ENCODE measurements around the gene RALGPS1.

RALGPS1 gene

GRCh38 chr9:127258606-127259471 lies 344.3 kb downstream of the RALGPS1 start:
- DNase-seq (ENCODE audit: low spot score): no peak
- TF ChIP-seq, protein P1, sequence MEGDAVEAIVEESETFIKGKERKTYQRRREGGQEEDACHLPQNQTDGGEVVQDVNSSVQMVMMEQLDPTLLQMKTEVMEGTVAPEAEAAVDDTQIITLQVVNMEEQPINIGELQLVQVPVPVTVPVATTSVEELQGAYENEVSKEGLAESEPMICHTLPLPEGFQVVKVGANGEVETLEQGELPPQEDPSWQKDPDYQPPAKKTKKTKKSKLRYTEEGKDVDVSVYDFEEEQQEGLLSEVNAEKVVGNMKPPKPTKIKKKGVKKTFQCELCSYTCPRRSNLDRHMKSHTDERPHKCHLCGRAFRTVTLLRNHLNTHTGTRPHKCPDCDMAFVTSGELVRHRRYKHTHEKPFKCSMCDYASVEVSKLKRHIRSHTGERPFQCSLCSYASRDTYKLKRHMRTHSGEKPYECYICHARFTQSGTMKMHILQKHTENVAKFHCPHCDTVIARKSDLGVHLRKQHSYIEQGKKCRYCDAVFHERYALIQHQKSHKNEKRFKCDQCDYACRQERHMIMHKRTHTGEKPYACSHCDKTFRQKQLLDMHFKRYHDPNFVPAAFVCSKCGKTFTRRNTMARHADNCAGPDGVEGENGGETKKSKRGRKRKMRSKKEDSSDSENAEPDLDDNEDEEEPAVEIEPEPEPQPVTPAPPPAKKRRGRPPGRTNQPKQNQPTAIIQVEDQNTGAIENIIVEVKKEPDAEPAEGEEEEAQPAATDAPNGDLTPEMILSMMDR (IDR thresholded peaks at IDR 0.05; ENCODE audit: extremely low read depth, insufficient read depth, missing control alignments): no peak
- in situ Hi-C loops (cut with MboI; ENCODE audit: low pct_unique_long_range_greater_than_20kb, low sequenced_read_pairs, unreplicated experiment): no loop called here

DNA sequence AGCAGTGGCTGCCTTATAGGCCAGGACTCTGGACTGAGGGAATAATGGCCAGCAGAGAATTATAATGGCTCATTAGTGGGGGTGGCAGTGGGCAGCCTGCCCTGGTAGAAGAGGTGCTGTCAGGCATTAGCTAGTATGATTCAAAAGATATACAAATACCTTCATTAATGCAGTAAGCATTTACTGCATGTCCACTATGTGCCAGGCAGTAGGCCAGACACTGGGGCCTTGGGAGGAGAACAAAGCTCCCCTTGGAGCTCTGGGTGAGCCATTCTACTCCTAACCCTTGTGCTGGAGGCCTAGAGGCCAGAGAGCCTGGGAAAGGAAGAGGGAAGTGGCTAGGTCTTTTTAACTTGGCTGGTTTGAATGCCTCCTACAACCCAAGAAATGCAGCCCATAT lies 348.0 kb downstream of the RALGPS1 start:
- no peak for DNase-seq (ENCODE audit: low spot score)
- in situ Hi-C loops (cut with MboI; ENCODE audit: low pct_unique_long_range_greater_than_20kb, low sequenced_read_pairs, unreplicated experiment): no loop called here
- TF ChIP-seq, protein P1 (IDR thresholded peaks at IDR 0.05; ENCODE audit: extremely low read depth, insufficient read depth, missing control alignments): no peak

DNA sequence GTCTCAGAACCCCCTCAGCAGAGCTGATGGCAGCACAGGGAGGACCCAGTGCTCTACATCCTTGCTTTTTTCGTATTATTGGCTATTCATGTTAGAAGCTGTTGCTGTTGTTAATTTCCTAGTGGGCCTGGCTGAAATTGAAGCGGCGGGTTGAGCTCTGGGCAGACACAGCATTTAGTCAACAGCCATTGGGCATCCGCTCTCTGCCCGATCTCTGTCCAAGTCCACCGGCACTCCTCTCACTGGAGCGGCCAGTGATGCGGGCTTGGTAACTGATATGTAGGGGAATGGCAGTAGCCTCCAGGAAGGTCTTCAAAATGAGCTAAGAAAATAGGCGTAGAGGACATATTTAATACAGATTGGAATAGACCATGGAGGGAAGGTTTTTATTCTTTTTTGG lies 348.7 kb downstream of the RALGPS1 start:
- TF ChIP-seq, protein P1 (IDR thresholded peaks at IDR 0.05; ENCODE audit: extremely low read depth, insufficient read depth, missing control alignments): no peak
- no peak for DNase-seq (ENCODE audit: low spot score)
- in situ Hi-C loops (cut with MboI; ENCODE audit: low pct_unique_long_range_greater_than_20kb, low sequenced_read_pairs, unreplicated experiment): no loop called here

DNA sequence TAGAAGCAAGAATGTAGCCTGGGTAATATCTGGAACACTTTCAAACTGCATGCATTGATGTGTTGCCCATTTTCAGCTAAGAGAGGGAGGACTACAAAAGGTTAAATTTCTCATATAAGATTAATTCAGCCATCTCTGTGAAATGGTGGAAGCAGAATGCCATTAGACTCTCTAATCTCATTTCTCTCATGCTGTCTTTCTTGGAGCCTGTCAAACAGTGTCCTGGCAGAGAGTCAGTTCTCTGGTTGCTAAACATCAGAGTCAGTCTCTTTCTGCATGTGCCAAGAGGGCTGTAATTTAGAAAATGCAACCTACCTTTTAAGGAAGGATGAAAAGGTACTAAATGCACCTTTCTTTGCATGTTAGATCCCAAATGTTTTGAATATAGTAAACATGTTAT lies 349.1 kb downstream of the RALGPS1 start:
- TF ChIP-seq, protein P1 (IDR thresholded peaks at IDR 0.05; ENCODE audit: extremely low read depth, insufficient read depth, missing control alignments): no peak

GRCh38 chr9:127264462-127265219 lies 350.1 kb downstream of the RALGPS1 start, which contains the start of gene GARNL3:
TSS of gene GARNL3 (plus strand) at chr9:127264774. CDS start at chr9:127264878, 104 bp downstream.
- TF ChIP-seq, protein P1 (IDR thresholded peaks at IDR 0.05; ENCODE audit: extremely low read depth, insufficient read depth, missing control alignments): no peak
- no peak for DNase-seq (ENCODE audit: low spot score)
- in situ Hi-C loops (cut with MboI; ENCODE audit: low pct_unique_long_range_greater_than_20kb, low sequenced_read_pairs, unreplicated experiment): no loop called here

More for the DNA sequence above, 349.1 kb downstream of the RALGPS1 start:
- in situ Hi-C loops (cut with MboI; ENCODE audit: low pct_unique_long_range_greater_than_20kb, low sequenced_read_pairs, unreplicated experiment): no loop called here
- no peak for DNase-seq (ENCODE audit: low spot score)

GRCh38 chr9:127267793-127268525 lies 353.4 kb downstream of the RALGPS1 start:
- TF ChIP-seq, protein P1 (IDR thresholded peaks at IDR 0.05; ENCODE audit: extremely low read depth, insufficient read depth, missing control alignments): no peak
- in situ Hi-C loops (cut with MboI; ENCODE audit: low pct_unique_long_range_greater_than_20kb, low sequenced_read_pairs, unreplicated experiment): no loop called here
- DNase-seq (ENCODE audit: low spot score): no peak
